Trophoblast cell (in vitro differentiated cells and primary cell): Measurements from ENCODE around the gene TRIM15.
"Not testable (repeated sequence)": the region's sequence is repeated elsewhere in the genome, so short reads cannot be mapped to it uniquely, and the experiment has no call there.

ENCODE experiments used
- DNase-seq, 2 donors: peaks; one replicate each; pipeline ENCODE4 v3.0.0-alpha.2; 2016
- H2AFZ ChIP-seq: 2 replicates; pipeline ENCODE4 v1.6.1; 2013; ENCODE audit warnings: low read length, moderate library complexity, mild to moderate bottlenecking; ENCODE audit not compliant: insufficient read depth, poor library complexity
- H2AK5ac ChIP-seq: 2 replicates; pipeline ENCODE4 v1.6.1; 2013; ENCODE audit warnings: mild to moderate bottlenecking, low read length
- H2BK120ac ChIP-seq: 2 replicates; pipeline ENCODE4 v1.6.1; 2013; ENCODE audit warnings: low read length, mild to moderate bottlenecking, moderate library complexity; ENCODE audit not compliant: insufficient read depth, poor library complexity
- H2BK12ac ChIP-seq: 2 replicates; pipeline ENCODE4 v1.6.1; 2013; ENCODE audit warnings: mild to moderate bottlenecking, low read length, moderate library complexity
- H2BK5ac ChIP-seq: 2 replicates; pipeline ENCODE4 v1.6.1; 2013; ENCODE audit warnings: low read length, low read depth, moderate library complexity, mild to moderate bottlenecking; ENCODE audit not compliant: poor library complexity
- H3K14ac ChIP-seq: 2 replicates; pipeline ENCODE4 v1.6.1; 2013; ENCODE audit warnings: mild to moderate bottlenecking, low read length
- H3K18ac ChIP-seq: 2 replicates; pipeline ENCODE4 v1.6.1; 2013; ENCODE audit warnings: mild to moderate bottlenecking, low read length
- H3K23ac ChIP-seq: 2 replicates; pipeline ENCODE4 v1.6.1; 2013; ENCODE audit warnings: low read length
- H3K27ac ChIP-seq: 2 replicates; pipeline ENCODE4 v1.5.1; 2013; ENCODE audit warnings: low read depth, mild to moderate bottlenecking, inconsistent platforms, low read length, moderate library complexity
- H3K27me3 ChIP-seq: 2 replicates; pipeline ENCODE4 v1.6.1; 2013; ENCODE audit warnings: inconsistent platforms, mild to moderate bottlenecking, low read length, moderate library complexity; ENCODE audit not compliant: insufficient read depth
- H3K36me3 ChIP-seq, 2 experiments: 1 replicate in 1 of 2; 2 replicates in 1 of 2; pipeline ENCODE4 v1.6.1; 2013; ENCODE audit warnings: low read length in 2 of 2, mild to moderate bottlenecking in 2 of 2, moderate library complexity in 1 of 2; ENCODE audit not compliant: insufficient read depth in 2 of 2, control insufficient read depth in 1 of 2
- H3K4ac ChIP-seq: 2 replicates; pipeline ENCODE4 v1.6.1; 2013; ENCODE audit warnings: low read depth, mild to moderate bottlenecking, low read length, moderate library complexity
- H3K4me1 ChIP-seq, 2 experiments: 1 replicate in 1 of 2; 2 replicates in 1 of 2; pipeline ENCODE4 v1.6.1; 2013; ENCODE audit warnings: low read length in 2 of 2, mild to moderate bottlenecking in 2 of 2, moderate library complexity in 1 of 2; ENCODE audit not compliant: insufficient read depth in 2 of 2, control insufficient read depth in 1 of 2
- H3K4me2 ChIP-seq: 2 replicates; pipeline ENCODE4 v1.6.1; 2013; ENCODE audit warnings: inconsistent platforms, mild to moderate bottlenecking, low read length, moderate library complexity
- H3K4me3 ChIP-seq: 2 replicates; pipeline ENCODE4 v1.5.1; 2013; ENCODE audit warnings: mild to moderate bottlenecking, low read depth, low read length, inconsistent platforms
- H3K79me1 ChIP-seq: one replicate; pipeline ENCODE4 v1.6.1; 2013; ENCODE audit warnings: low read length
- H3K79me2 ChIP-seq: 2 replicates; pipeline ENCODE4 v1.6.1; 2013; ENCODE audit warnings: low read length, mild to moderate bottlenecking; ENCODE audit not compliant: control insufficient read depth, insufficient read depth, poor library complexity
- H3K9ac ChIP-seq: 2 replicates; pipeline ENCODE4 v1.6.1; 2013; ENCODE audit warnings: mild to moderate bottlenecking, low read length
- H3K9me3 ChIP-seq: 2 replicates; pipeline ENCODE4 v1.6.1; 2013; ENCODE audit warnings: low read depth, mild to moderate bottlenecking, control low read depth, inconsistent platforms, low read length; ENCODE audit not compliant: insufficient read depth
- H4K12ac ChIP-seq: 2 replicates; pipeline ENCODE4 v1.6.1; 2013; ENCODE audit warnings: low read depth, mild to moderate bottlenecking, low read length, moderate library complexity
- H4K8ac ChIP-seq: 2 replicates; pipeline ENCODE4 v1.6.1; 2013; ENCODE audit warnings: low read depth, mild to moderate bottlenecking, low read length, moderate library complexity
- H4K91ac ChIP-seq: one replicate; pipeline ENCODE4 v1.6.1; 2013; ENCODE audit warnings: low read depth, mild to moderate bottlenecking, low read length, moderate library complexity
- WGBS: extraction: QIAGEN DNeasy Blood & Tissue Kit; methylation state at CpG from one replicate; pipeline ENCODE4 v1.1.7; 2013; ENCODE audit warnings: missing lambda C conversion rate; ENCODE audit not compliant: insufficient read length, insufficient coverage; ENCODE audit errors: extremely low coverage; 5-methylcytosine and 5-hydroxymethylcytosine counted together

Gene TRIM15

GRCh38 chr6:30162265-30163089, 869 bp upstream of the TRIM15 start:
- Histone ChIP-seq H3K79me1 (no peaks in the 10 kb centered on the region), H2BK5ac (no peak overlapping the region), H3K4me1 (no peaks in the 10 kb centered on the region), H4K91ac (no peak overlapping the region), H3K18ac (no peak overlapping the region), H3K36me3 (no peaks in the 10 kb centered on the region), H3K14ac (no peak overlapping the region), H3K27ac (no peak overlapping the region), H3K9me3 (peaks cover 2% of the 10 kb centered on the region), H2AFZ (no peak overlapping the region), H2BK12ac (no peak overlapping the region), H2AK5ac (no peak overlapping the region), H4K8ac (no peak overlapping the region), H3K4me3 (no peak overlapping the region), H3K79me2 (no peaks in the 10 kb centered on the region), H3K4me2 (no peak overlapping the region), H3K4ac (no peak overlapping the region), H2BK120ac (no peak overlapping the region), H3K9ac (no peak overlapping the region), H3K23ac (no peak overlapping the region), H3K27me3 (no peaks in the 10 kb centered on the region), H4K12ac (no peak overlapping the region)
- no peak for DNase-seq
- WGBS = no CpG with 5 or more reads among the region's 12 CpGs

GRCh38 chr6:30163918-30164654, 740 bp downstream of the TRIM15 start:
- no peaks in the 10 kb centered on the region for H3K4me1 ChIP-seq
- no peaks in the 10 kb centered on the region for H3K27me3 ChIP-seq
- no peak overlapping the region for H2BK5ac ChIP-seq
- no peak overlapping the region for H3K14ac ChIP-seq
- H3K9me3 ChIP-seq = peaks cover 2% of the 10 kb centered on the region
- no peak overlapping the region for H4K91ac ChIP-seq
- H2BK12ac ChIP-seq = no peak overlapping the region
- no peak for DNase-seq
- no peak overlapping the region for H4K12ac ChIP-seq
- H2AK5ac ChIP-seq = no peak overlapping the region
- no peaks in the 10 kb centered on the region for H3K36me3 ChIP-seq
- no peak overlapping the region for H2BK120ac ChIP-seq
- H3K9ac ChIP-seq = no peak overlapping the region
- no peaks in the 10 kb centered on the region for H3K79me1 ChIP-seq
- H3K23ac ChIP-seq = no peak overlapping the region
- H3K18ac ChIP-seq = no peak overlapping the region
- WGBS = no CpG with 5 or more reads among the region's 16 CpGs
- H3K79me2 ChIP-seq = no peaks in the 10 kb centered on the region
- H3K4me3 ChIP-seq = no peak overlapping the region
- no peak overlapping the region for H3K4ac ChIP-seq
- no peak overlapping the region for H3K4me2 ChIP-seq
- H2AFZ ChIP-seq = no peak overlapping the region
- no peak overlapping the region for H4K8ac ChIP-seq
- no peak overlapping the region for H3K27ac ChIP-seq

GRCh38 chr6:30164714-30165113, 1.4 kb downstream of the TRIM15 start:
- Histone ChIP-seq H3K79me2 (no peaks in the 10 kb centered on the region), H3K14ac (no peak overlapping the region), H3K9me3 (peaks cover 2% of the 10 kb centered on the region), H4K8ac (no peak overlapping the region), H2BK12ac (no peak overlapping the region), H3K4me1 (no peaks in the 10 kb centered on the region), H3K9ac (no peak overlapping the region), H3K27me3 (no peaks in the 10 kb centered on the region), H4K91ac (no peak overlapping the region), H4K12ac (no peak overlapping the region), H3K4me3 (no peak overlapping the region), H2BK120ac (no peak overlapping the region), H2AK5ac (no peak overlapping the region), H3K23ac (no peak overlapping the region), H3K36me3 (no peaks in the 10 kb centered on the region), H3K79me1 (no peaks in the 10 kb centered on the region), H3K27ac (no peak overlapping the region), H3K18ac (no peak overlapping the region), H2AFZ (no peak overlapping the region), H3K4ac (no peak overlapping the region), H2BK5ac (no peak overlapping the region), H3K4me2 (no peak overlapping the region)
- WGBS = no CpG with 5 or more reads among the region's 4 CpGs
- no peak for DNase-seq

- H3K14ac ChIP-seq, H2AFZ ChIP-seq, H3K23ac ChIP-seq, H2AK5ac ChIP-seq, H4K8ac ChIP-seq, H3K4me2 ChIP-seq, H3K79me2 ChIP-seq, H3K9ac ChIP-seq, H4K12ac ChIP-seq, H3K4me3 ChIP-seq, H3K18ac ChIP-seq, H3K27ac ChIP-seq, H3K9me3 ChIP-seq, DNase-seq, H3K79me1 ChIP-seq, H3K4ac ChIP-seq, H4K91ac ChIP-seq, H3K27me3 ChIP-seq, H3K4me1 ChIP-seq, H2BK12ac ChIP-seq, H2BK5ac ChIP-seq, H2BK120ac ChIP-seq, H3K36me3 ChIP-seq: not testable (repeated sequence)
- WGBS = no CpG with 5 or more reads among the region's 1 CpG
Observed at GRCh38 chr6:30165238-30165637, 1.9 kb downstream of the TRIM15 start.
